Measurements from ENCODE around the gene STAT5B. TPM values are rescaled to one million over a fixed set of nuclear protein-coding genes. Genes with fewer than 3 reads are reported as not detected.
"Not testable (repeated sequence)": the region's sequence is repeated elsewhere in the genome, so short reads cannot be mapped to it uniquely, and the experiment has no call there.

The STAT5B gene
- total RNA-seq, 1 donor from 2014 or later: 82.6 TPM

DNA sequence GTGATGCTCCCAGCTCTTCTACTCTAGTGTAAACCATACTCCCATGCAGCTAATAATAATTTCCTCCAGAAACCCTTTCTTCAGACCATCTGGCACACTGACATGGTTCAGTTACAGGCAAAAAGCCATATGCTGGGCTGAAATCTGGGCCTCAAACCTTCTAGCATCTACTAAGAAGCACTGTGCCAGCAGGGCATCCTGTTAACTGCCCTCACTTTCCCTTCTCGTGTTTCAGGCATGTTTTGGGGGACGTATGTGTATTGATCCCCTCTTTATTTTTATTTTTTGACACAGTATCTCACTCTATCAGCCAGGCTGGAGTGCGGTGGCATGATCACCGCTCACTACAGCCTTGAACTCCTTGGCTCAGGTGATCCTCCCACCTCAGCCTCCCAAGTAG, 45.4 kb upstream of the STAT5B start:
- DNase-seq: no peak
- H3K27me3 Mint-ChIP-seq: no peaks in the 10 kb centered on the region
- TF ChIP-seq, protein P1, sequence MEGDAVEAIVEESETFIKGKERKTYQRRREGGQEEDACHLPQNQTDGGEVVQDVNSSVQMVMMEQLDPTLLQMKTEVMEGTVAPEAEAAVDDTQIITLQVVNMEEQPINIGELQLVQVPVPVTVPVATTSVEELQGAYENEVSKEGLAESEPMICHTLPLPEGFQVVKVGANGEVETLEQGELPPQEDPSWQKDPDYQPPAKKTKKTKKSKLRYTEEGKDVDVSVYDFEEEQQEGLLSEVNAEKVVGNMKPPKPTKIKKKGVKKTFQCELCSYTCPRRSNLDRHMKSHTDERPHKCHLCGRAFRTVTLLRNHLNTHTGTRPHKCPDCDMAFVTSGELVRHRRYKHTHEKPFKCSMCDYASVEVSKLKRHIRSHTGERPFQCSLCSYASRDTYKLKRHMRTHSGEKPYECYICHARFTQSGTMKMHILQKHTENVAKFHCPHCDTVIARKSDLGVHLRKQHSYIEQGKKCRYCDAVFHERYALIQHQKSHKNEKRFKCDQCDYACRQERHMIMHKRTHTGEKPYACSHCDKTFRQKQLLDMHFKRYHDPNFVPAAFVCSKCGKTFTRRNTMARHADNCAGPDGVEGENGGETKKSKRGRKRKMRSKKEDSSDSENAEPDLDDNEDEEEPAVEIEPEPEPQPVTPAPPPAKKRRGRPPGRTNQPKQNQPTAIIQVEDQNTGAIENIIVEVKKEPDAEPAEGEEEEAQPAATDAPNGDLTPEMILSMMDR (IDR thresholded peaks at IDR 0.05): no peak
- H3K4me1 Mint-ChIP-seq: peaks cover 41% of the 10 kb centered on the region
- ChIA-PET POLR2A (interaction anchor here (0.7 to 1.2 kb wide), 5 partner anchors 33 to 186 kb away, joined by 3 to 6 read pairs (median 3); partner anchors contain the start of gene STAT5A), CTCF (interaction anchor here (1.1 to 12.1 kb wide), 5 partner anchors 8 to 206 kb away, joined by 3 to 202 read pairs (median 4); no protein-coding TSS in a partner anchor)
- intact Hi-C loops (cut with micrococcal nuclease): loop anchor here (5.0 kb wide), 1 partner anchor 66 kb away; the partner anchor contains the start of gene STAT3
- H3K4me3 Mint-ChIP-seq: no peak overlapping the region
- H3K36me3 Mint-ChIP-seq (ENCODE audit: low read depth): peaks cover 75% of the 10 kb centered on the region
- no peaks in the 10 kb centered on the region for H3K9me3 Mint-ChIP-seq
- no peak for ATAC-seq (ENCODE audit: low read depth)
- H3K27ac Mint-ChIP-seq: no peak overlapping the region

DNA sequence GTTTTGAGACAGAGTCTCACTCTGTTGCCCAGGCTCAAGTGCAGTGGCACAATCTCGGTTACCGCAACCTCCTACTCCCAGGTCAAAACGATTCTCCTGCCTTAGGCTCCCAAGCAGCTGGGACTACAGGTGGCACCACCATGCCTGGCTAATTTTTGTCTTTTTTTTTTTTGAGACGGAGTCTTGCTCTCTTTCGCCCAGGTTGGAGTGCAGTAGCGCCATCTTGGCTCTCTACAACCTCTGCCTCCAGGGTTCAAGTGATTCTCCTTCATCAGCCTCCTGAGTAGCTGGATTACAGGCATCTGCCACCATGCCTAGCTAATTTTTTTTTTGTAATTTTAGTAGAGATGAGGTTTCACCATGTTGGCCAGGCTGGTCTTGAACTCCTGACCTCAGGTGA, 41.8 kb upstream of the STAT5B start:
- H3K9me3 Mint-ChIP-seq; intact Hi-C loops (cut with micrococcal nuclease); H3K27me3 Mint-ChIP-seq; H3K27ac Mint-ChIP-seq; H3K4me3 Mint-ChIP-seq; DNase-seq; ATAC-seq (ENCODE audit: low read depth): not testable (repeated sequence)
- H3K36me3 Mint-ChIP-seq (ENCODE audit: low read depth): peaks cover 63% of the 10 kb centered on the region
- POLR2A ChIA-PET: interaction anchor here (0.9 to 1.3 kb wide), 2 partner anchors 85 to 89 kb away, joined by 3 to 5 read pairs; no protein-coding TSS in a partner anchor
- H3K4me1 Mint-ChIP-seq: peaks cover 67% of the 10 kb centered on the region
- CTCF ChIA-PET: interaction anchor here (12.1 kb wide), 1 partner anchor 87 kb away, joined by 202 read pairs; no protein-coding TSS in a partner anchor

DNA sequence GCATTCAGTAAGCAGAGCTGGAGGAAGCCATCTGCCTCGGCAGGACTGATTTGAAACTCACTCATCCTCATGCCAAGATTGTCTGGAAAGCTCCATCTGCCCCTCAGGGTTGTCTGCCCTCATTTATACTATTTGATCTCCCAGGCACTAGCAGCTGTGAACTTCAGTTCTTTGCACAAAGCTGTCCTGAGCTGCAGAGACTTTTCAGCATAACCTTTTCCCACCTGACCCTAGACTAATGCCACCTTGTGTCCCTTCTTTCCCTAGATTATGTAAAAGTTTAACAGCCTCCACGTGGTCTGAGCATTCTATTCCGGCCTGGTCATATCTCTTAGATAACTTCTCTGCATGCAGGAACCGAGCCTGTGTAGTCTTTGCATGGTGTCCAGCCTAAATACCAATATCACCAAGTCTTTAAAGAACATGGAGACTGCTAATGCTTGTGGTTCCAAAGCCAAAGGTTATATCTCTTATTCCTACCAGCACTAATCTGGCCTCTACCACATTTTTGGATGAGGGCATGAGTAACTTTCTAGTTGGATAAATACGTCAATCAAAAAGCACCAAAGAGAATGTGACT, 41.2 kb upstream of the STAT5B start:
- H3K9me3 Mint-ChIP-seq: no peaks in the 10 kb centered on the region
- TF ChIP-seq, protein P1 (IDR thresholded peaks at IDR 0.05): no peak
- H3K36me3 Mint-ChIP-seq (ENCODE audit: low read depth): peaks cover 56% of the 10 kb centered on the region
- no peak for ATAC-seq (ENCODE audit: low read depth)
- DNase-seq: no peak
- no peaks in the 10 kb centered on the region for H3K27me3 Mint-ChIP-seq
- peaks cover 64% of the 10 kb centered on the region for H3K4me1 Mint-ChIP-seq
- CTCF ChIA-PET: interaction anchor here (12.1 kb wide), 1 partner anchor 87 kb away, joined by 202 read pairs; no protein-coding TSS in a partner anchor
- intact Hi-C loops (cut with micrococcal nuclease): no loop called here
- POLR2A ChIA-PET: interaction anchor here (0.7 kb wide), 2 partner anchors 481 to 1798 kb away, joined by 4 to 5 read pairs; partner anchors contain the start of gene COA3
- no peak overlapping the region for H3K27ac Mint-ChIP-seq
- H3K4me3 Mint-ChIP-seq: no peak overlapping the region

DNA sequence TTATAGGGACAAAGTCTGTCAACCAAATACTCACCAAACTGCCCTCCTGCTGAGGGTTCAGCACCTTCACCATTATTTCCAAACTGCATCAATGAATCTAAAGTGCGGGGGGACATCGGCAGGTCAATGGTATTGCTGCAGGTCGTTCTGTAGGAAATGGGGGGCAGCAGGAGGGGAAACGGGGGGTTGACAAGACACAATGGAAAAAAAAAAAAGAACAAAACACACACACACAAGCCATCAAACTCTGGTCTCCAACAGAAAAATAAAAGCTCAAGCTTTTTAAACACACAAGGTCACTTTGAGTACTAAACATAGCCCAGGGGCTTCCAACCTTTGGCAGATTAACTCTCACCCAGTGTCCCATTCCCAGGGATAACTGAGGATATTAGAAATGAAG, 40.6 kb upstream of the STAT5B start:
- H3K36me3 Mint-ChIP-seq (ENCODE audit: low read depth): peaks cover 54% of the 10 kb centered on the region
- TF ChIP-seq, protein P1 (IDR thresholded peaks at IDR 0.05): no peak
- H3K27ac Mint-ChIP-seq: no peak overlapping the region
- no peaks in the 10 kb centered on the region for H3K9me3 Mint-ChIP-seq
- H3K27me3 Mint-ChIP-seq: no peaks in the 10 kb centered on the region
- H3K4me1 Mint-ChIP-seq: peaks cover 69% of the 10 kb centered on the region
- H3K4me3 Mint-ChIP-seq: no peak overlapping the region
- POLR2A ChIA-PET: interaction anchor here (0.7 to 1.7 kb wide), 3 partner anchors 72 to 1798 kb away, joined by 4 to 8 read pairs (median 5); partner anchors contain the start of genes COA3 and STAT3
- intact Hi-C loops (cut with micrococcal nuclease): no loop called here
- CTCF ChIA-PET: interaction anchor here (12.1 kb wide), 1 partner anchor 88 kb away, joined by 202 read pairs; no protein-coding TSS in a partner anchor
- DNase-seq (no peak), ATAC-seq (ENCODE audit: low read depth) (no peak)

DNA sequence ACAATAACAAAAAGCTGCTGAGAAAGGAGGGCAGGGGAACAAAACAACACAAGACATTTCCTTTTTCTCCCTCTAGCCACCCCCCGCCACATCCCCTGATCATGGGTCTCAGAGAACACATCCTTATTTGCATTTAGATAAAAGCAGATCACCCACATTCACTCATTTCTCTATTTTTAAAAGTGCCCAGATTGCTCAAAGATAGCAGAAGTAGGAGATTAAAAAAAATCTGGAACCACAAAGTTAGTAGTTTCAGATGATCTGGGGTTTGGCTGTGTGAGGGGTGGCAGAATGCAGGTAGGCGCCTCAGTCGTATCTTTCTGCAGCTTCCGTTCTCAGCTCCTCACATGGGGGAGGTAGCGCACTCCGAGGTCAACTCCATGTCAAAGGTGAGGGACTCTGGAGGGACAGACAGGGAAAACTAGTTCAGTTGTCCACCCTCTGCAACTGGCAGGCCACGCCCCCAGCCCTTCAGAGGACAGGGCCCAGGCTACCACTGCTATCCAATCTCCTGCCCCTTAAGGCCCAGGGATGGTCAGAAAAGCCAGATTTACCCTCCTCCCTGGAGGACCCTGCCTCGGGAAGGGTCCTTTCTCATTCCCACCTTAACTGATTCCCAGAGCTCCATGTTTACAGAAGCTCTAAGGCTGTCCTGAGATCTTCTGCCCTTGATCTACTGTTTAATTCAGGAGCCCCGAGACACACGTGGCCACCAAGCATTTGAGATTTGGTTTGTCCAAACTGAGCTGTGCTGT, 39.4 kb upstream of the STAT5B start:
- intact Hi-C loops (cut with micrococcal nuclease): no loop called here
- CTCF ChIA-PET: interaction anchor here (7.2 to 12.1 kb wide), 2 partner anchors 89 to 90 kb away, joined by 77 to 202 read pairs; no protein-coding TSS in a partner anchor
- peak; percentile 54 for ATAC-seq (ENCODE audit: low read depth)
- Mint-ChIP-seq H3K4me3 (peak overlapping the region; percentile 35), H3K9me3 (no peaks in the 10 kb centered on the region), H3K4me1 (peaks cover 73% of the 10 kb centered on the region), H3K27ac (peak overlapping the region; percentile 75), H3K36me3 (ENCODE audit: low read depth) (peaks cover 57% of the 10 kb centered on the region), H3K27me3 (no peaks in the 10 kb centered on the region)
- POLR2A ChIA-PET: interaction anchor here (0.6 to 1.7 kb wide), 7 partner anchors 41 to 359 kb away, joined by 3 to 8 read pairs (median 4); partner anchors contain the start of gene STAT3
- DNase-seq: no peak
- TF ChIP-seq, protein P1 (IDR thresholded peaks at IDR 0.05): no peak

Measured in activated B cell treated with CpG ODN at 0.5 μM for 24 hours (primary cell).